AG04450 (cell line): ENCODE measurements around the gene GCNT1. TPM values are rescaled to one million over a fixed set of nuclear protein-coding genes. Genes with fewer than 3 reads are reported as not detected.

ENCODE experiments used
- CTCF ChIA-PET: fragments of 300-600, 350-600 bp; formaldehyde crosslinking; extraction: SDS; loops from one replicate; lab custom pipeline; 2022; ENCODE audit warnings: antibody characterized with exemption, inconsistent platforms; lab: Charles Lee
- POLR2A ChIA-PET: fragments of 350-600 bp; formaldehyde crosslinking; extraction: SDS; loops from one replicate; lab custom pipeline; 2021; ENCODE audit warnings: antibody characterized with exemption, inconsistent platforms; lab: Yijun Ruan, JAX
- DNase-seq: peaks from one replicate; pipeline ENCODE4 v3.0.0-alpha.2; 2011; ENCODE audit warnings: low read depth, low spot score
- H3K27ac ChIP-seq: one replicate; pipeline ENCODE4 v1.5.1; 2012; ENCODE audit warnings: low read depth, low read length, control low read depth
- H3K27me3 ChIP-seq: one replicate; pipeline ENCODE4 v1.6.0; 2012; ENCODE audit warnings: low read length; ENCODE audit not compliant: control insufficient read depth, insufficient read depth
- H3K4me3 ChIP-seq: 2 replicates; pipeline ENCODE4 v1.5.1; 2011; ENCODE audit warnings: mild to moderate bottlenecking, low read depth, low read length, control low read depth
- H3K9me3 ChIP-seq: 2 replicates; pipeline ENCODE4 v1.5.1; 2012; ENCODE audit warnings: low read length; ENCODE audit not compliant: control insufficient read depth, insufficient read depth
- CTCF ChIP-seq: IDR thresholded peaks from 2 replicates; pipeline ENCODE4 v1.5.1; 2011; ENCODE audit warnings: low read depth, low read length, control low read depth, inconsistent platforms
- polyA plus RNA-seq: library from polyadenylated mRNA; depleted of rRNA; stranded (reverse); fragments of >200 nt; gene quantifications from 2 replicates; pipeline ENCODE4 v1.2.3, GENCODE V29; 2011

The GCNT1 gene
- polyA plus RNA-seq, 1 experiment = 6.9 TPM

GRCh38 chr9:76539180-76539579 lies 80.2 kb downstream of the GCNT1 start:
- ChIA-PET CTCF (no interaction called here), POLR2A (no interaction called here)
- Histone ChIP-seq H3K9me3 (no peaks in the 10 kb centered on the region), H3K27me3 (no peaks in the 10 kb centered on the region), H3K27ac (no peak overlapping the region), H3K4me3 (no peak overlapping the region)
- TF ChIP-seq CTCF = no peak
- no peak for DNase-seq

- no peak overlapping the region for H3K4me3 ChIP-seq
- no peak for TF ChIP-seq CTCF
- no peaks in the 10 kb centered on the region for H3K27me3 ChIP-seq
- H3K27ac ChIP-seq = no peak overlapping the region
- CTCF ChIA-PET = no interaction called here
- POLR2A ChIA-PET = no interaction called here
- H3K9me3 ChIP-seq = no peaks in the 10 kb centered on the region
- no peak for DNase-seq
These were observed 83.4 kb downstream of the GCNT1 start for GRCh38 chr9:76542360-76542759.

GRCh38 chr9:76545191-76545590 lies 86.2 kb downstream of the GCNT1 start:
- Histone ChIP-seq H3K9me3 (no peaks in the 10 kb centered on the region), H3K4me3 (no peak overlapping the region), H3K27ac (no peak overlapping the region), H3K27me3 (no peaks in the 10 kb centered on the region)
- no peak for DNase-seq
- ChIA-PET POLR2A (no interaction called here), CTCF (no interaction called here)
- TF ChIP-seq CTCF = no peak

GRCh38 chr9:76552181-76552580 lies 93.2 kb downstream of the GCNT1 start:
- no peak for DNase-seq
- ChIA-PET CTCF (no interaction called here), POLR2A (no interaction called here)
- Histone ChIP-seq H3K9me3 (no peaks in the 10 kb centered on the region), H3K4me3 (no peak overlapping the region), H3K27ac (no peak overlapping the region), H3K27me3 (no peaks in the 10 kb centered on the region)
- TF ChIP-seq CTCF = no peak

- no peak for DNase-seq
- TF ChIP-seq CTCF = no peak
- ChIA-PET CTCF (interaction anchor here (0.6 kb wide), 1 partner anchor 19 kb away, joined by 3 read pairs; no protein-coding TSS in a partner anchor), POLR2A (no interaction called here)
- Histone ChIP-seq H3K27ac (no peak overlapping the region), H3K9me3 (no peaks in the 10 kb centered on the region), H3K27me3 (no peaks in the 10 kb centered on the region), H3K4me3 (no peak overlapping the region)
These were observed 93.9 kb downstream of the GCNT1 start for GRCh38 chr9:76552751-76553455.
